OCI-M1 (cell line): ENCODE results near the gene RBM19.
A peak's percentile ranks its signal among the peaks of the same experiment; 100 is the strongest.

Experiments
- DNase-seq: peaks from one replicate; lab custom pipeline; 2025; lab: John Stamatoyannopoulos, UW

Gene RBM19

DNA sequence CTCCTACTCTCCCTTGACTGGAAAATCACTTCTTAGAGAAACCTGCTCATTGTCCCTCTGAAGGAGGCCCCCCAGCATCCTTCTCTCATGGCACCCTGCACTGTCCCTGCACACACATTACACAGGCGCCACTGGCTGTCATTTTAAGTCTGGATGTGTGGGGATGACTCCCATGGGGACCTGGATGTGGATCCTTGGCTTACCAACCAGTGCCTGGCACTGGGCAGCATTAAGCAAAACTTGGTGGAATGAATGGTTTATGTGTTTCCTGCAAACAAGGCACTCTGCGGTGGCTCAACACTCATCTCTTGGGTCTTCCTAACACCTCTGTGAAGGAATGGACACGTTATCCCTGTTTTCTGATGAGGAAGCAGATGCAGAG lies 162.4 kb downstream of the RBM19 start:
- no peak for DNase-seq

DNA sequence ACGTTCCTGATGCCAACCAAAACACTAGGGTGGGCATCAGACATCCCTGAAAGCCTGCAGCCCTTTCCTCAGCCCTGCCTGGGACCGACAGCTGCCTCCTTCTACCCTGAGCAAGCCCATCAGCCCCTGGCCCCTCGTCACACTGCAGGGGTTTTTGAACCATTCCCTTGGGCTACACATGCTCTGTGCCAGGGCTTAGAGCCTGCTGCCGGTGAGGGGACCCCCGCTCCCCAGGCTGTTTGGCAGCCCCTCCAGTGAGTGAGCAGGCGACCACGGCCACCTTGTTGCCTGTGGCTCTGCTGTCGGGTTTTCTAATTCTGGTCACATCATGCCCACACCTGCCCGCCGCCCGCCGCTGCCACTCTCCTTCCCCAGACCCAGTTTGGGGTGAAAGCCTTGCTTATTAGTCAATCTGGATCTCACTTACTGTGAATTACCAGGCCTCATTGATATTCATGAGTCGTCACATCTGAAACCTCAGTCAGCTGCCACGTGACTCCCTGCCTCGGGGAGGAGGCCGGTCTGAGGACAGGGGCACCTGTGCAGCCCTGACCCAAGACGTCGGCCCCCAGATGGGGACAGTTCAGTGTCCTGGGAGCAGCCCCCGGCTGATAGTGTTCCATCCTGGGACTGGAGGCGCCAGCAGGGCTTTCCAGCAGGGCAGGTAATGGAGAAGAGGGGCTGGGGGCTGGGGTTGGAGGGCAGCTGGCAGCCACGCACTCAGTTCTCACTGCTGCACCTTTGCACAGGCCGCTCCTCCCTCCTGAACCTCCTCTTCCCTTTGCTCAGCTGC lies 163.0 kb downstream of the RBM19 start:
- no peak for DNase-seq

DNA sequence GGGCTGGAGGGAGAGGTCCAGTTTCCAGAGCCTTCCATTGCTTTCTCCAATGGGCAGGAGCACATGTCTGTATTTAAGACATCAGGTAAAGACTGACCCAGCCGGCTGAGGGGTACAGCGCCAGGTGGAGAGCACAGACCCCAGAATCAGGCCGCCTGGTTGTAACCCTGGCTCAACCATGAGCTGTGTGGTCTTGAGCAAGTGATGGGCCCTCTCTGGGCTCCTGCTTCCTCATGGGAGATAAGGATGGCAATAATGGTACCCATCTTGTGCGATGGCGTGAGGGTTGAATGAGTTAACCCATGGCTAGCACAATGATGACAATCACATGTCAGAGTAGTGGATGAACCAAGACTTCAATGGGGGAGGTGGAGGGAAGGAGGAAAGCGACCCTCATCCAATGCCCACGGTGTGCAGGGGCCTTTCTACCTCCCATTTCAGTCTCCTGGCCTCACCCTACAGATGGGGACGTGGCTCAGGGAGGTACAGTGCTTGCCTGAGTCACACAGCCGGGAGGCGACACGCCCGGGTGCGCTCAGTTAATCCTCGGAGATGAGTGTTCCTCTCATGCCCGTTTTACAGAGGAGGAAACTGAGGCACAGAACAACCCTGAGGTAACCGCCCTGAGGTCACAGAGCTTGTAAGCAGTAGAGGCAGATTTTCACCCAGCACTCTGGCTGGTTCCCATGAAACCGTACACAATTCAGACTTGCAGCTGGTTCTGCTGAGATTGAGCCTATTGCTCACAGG lies 163.9 kb downstream of the RBM19 start:
- no peak for DNase-seq

DNA sequence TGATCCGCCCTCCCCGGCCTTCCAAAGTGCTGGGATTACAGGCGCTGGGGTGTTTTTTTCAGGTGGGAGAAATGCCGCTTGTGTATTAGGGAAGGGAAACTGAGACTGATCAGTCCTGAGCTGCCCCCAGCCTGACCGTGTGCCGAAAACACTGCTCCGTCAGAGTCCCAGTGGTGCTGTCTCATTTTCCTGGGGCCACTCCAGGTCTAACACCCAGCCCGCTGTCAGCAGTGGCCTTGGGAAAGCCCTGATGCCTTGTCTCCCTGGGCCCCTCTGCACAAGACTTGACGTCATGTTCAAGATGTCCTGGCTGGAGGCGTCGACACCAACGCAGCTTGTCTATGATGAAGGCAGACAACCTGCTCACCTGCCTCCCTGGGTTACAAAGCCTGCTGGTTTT lies 165.9 kb downstream of the RBM19 start:
- no peak for DNase-seq

DNA sequence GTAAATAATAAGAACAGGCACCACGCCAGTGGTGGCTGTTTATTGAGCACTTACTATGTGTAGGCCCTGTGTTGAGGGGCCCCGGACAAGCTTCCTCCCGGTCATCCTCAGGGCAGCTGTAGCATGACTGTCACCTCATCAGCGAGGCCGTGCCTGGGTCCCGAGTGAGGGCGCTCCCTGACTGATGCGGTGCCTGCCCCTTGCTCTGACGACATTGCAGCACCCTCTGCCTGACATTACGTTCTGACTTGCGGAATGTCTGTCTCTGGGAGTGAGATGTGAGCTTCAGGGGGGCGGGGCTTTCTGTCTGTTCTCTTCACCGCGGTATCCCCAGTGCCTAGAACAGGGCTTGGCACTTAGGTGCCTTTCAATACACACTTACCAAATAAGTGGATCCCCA lies 167.6 kb downstream of the RBM19 start:
- no peak for DNase-seq

DNA sequence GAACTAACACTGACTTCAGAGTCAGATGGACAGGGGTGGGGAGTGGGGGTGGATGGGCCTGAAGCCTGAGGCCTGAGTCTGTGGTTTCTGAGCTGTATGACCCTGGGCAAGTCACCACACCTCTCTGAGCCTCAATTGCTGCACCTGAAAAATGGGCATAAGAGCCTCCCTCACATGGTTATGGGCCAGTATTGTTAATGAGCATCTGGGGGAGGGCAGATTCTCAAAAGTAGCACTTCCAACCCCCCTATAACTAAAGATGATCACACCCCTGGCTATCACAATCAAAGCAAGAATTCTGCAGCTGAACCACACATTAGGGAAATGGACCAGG lies 168.6 kb downstream of the RBM19 start:
- peak; percentile 61 for DNase-seq

DNA sequence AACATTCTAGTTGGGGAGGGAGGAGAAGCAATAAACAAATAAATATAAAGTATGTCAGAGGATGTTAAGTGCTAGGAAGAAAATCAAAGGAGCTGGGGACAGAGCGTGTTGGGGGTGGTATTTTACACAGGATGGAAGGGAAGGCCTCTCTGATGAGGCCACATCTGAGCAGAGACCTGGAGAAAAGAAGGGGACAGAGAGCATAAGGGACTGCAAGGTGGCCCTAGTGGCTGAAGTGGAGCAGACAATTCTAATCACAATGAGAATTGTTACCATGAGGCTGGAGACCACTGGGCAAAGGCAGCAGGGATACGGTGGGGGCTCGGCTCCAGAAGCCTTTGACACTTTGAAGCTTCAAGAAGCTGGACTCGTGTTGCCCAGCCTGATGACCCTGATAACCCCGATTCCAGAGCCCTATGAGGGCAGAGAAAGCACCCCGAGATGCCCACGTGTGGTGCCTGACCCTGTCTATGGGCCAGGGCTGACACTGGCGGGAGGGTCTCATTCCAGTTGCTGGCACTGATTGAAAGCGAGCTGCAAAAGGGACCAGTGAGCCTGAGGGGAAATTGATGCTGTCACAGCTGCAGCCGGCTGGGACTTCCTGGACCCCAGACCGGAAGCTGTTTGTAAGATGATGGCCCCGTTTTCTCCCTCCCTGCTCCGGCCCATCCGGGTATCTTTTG lies 169.1 kb downstream of the RBM19 start:
- DNase-seq, result no peak

DNA sequence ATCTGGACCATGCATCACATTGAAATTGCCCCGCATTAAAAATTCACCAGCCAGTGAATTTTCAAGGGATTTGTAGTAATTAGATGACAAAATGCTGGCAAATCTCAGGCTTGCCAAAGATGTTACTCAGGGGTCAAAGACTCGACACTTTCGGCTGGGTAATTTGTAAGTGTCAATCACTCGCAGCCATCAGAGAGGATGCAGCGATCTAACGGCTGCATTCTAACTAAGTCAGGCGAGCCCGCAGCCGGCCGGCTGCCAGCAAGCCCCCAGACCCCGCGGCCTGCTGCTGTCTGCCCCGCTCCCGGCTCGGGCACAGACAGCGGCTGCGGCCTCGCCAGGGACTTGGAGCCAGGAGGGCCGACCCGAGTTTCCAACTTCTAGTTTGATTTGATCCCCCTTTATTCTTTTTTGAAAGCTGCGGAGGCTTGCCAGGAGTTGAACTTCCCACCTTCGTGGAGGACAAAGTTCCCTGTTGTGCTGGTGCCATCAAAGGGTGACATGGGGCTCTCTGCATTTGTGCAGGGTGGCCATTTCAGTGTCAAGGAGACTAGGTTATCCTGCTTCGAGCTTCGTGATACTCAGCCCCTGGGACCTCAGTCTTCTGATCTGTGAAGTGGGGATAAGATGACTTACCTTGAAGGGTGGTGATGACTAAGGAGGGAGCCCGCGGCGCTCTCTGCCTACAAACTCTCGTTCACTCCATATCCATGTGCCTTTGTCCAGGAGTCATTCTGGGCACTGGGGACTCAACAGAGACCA lies 169.9 kb downstream of the RBM19 start:
- DNase-seq, result no peak

DNA sequence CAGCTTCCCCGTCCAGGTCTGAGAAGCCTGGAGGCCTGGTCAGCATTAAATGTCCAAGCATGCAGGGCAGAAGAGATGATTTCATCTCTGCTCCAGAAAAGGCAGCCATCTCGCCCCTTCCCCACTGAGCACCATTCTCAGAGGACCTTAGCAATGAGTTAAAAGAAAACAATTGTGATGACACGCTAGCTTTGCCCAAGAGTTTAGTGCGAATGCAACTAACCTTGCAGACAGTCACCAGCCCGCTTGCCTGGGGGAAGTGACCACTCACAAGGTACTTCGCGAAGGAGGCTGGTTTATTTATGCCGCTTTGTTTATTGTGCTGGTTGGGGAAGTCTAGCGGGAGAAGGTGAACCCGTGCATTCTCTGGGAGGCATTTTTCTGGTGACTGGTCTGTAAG lies 170.7 kb downstream of the RBM19 start:
- DNase-seq, result no peak

DNA sequence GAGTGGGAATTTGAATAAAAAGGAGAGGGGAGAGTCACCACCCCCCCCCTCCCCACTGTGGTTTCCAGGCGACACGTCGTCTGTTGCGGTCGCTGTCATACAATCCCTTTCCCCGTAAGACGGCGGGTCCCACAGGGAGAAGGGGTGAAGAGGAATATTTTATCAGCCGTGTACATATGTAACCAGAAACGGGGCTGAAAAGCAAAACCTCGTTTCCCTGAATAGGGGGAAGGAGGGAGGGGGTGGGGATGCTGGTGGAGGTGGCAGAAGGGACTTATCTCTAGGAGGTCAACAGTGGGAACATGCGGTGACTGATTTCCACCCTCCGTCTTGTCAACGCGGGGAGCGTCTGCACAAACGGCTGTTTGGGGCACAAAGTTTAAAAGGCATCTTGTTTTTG lies 171.4 kb downstream of the RBM19 start:
- DNase-seq, result peak; percentile 94

DNA sequence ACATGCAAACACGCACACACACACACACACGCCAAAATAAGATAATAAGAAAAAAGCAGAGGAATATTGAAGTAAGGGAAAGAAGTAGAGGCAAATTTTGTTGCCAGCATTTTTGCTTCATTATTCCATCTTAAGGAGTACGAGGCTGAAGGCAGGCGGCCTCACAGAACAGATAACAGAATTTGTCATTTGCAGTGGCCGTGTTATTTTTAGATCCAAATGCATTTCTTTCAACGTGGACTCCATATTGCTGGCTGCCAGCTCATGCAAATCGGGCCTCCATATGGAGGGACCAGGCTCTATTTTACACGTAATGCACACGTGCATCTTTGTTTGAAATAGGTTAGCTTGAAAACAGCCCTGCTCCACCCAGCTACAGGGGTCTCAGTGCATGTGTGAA lies 172.9 kb downstream of the RBM19 start:
- peak; percentile 24 for DNase-seq

DNA sequence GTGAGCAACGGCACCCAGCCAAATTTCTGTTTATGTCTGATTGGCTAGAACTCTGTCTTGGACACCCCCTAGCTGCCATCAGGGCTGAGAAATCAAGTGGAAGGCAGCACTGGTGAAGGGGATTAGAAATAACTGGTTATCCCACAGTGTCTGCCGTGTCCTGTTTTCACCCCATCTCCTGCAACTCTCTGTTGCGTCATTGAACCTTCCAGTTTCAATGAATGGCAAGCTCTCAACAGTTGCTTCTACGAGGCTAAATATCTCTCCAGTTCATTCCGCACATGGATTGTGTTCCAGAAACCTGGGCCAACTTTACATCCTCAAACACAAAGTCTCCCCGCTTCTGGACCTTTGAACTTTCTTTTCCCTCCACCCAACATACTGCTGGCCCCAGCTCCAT lies 173.7 kb downstream of the RBM19 start:
- DNase-seq, result no peak

DNA sequence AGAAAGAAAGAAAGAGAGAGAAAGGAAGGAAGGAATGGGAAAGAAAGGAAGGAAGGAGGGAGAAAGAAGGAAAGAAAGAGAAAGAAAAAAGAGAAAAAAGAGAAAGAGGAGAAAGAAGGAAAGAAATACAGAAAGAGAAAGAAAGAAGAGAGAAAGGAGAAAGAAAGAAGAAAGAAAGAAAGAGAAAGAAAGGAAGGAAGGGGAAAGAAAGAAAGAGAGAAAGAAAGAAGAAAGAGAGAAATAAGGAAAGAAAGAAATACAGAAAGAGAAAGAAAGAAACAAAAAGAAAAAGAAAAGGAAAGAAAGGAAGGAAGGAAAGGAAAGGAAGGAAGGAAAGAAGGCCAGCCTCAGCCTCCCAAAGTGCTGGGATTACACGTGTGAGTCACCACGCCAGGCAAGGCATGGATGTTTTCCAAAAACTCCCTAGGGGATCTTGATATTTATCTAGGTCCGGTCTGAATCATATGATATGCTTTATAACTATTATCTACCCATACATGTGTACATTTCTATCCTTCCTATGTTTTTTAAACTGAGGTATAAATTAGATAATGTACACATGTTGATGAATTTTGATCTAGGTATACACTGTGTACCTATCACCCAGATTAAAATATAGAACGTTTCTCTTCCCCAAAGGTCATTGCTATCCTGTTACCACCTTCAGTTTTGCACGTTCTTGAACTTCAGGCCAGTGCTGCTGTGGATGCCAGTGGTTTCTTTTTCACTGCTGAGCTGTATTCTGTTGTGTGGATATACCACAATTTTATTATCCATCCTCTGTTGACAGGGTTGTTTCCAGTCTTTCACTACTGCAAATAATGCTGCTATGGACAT lies 177.9 kb downstream of the RBM19 start:
- no peak for DNase-seq

DNA sequence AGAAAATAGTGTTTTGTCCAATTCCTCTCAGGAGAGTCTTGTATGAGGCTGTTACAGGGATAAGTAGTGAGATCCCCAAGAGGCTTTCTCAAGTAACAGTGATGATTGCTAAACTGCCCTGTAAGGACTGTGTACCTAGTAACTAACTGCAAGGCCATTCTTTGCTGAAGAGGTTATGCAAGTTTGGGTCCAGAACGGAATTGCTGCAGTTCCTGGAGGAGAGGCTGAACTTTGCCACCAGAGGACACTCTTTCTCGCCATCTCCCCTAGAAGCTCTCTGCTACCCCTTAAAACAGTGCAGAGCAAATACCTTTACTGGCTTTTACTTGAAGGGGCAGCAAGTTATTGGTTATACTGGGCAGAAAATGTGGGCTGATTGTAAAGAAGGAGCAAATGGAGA lies 180.0 kb downstream of the RBM19 start:
- peak; percentile 43 for DNase-seq

DNA sequence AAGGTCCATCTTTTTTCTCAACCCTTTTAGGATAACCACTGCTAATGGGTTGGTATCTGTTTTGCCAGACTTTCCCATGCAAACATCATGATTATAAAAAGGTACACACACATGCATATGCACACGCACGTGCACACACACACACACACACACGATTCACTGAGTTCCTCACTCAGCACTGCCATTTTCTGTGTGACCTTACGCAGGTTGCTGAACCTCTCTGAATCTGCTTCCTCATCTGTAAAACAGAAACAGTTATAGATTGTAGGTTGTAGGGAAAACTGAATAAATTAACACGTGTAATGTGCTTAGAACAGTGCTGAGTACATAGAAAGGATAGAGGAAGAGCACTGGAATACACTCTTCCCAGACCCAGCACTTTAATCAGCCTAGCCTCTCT lies 182.3 kb downstream of the RBM19 start:
- DNase-seq, result no peak

DNA sequence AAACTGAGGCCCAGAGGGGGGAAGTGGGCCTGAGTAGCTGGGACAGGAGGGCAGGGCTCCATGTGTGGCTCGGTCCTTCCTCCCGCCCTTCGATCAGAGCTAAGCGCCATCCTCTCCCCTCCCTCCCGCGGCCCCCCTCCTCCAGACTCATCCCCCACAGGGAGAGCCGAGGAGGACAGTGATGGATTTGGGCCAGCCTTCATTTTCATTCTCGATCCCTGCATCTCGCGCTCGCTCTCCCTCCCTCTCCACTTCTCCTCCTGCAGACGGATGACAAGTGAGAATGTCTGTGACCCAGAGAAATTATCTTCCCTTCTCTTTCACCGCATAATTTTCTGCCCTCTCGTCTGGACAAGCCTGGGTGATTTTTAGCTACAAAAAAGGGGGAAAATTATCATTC lies 183.3 kb downstream of the RBM19 start:
- DNase-seq, result no peak

DNA sequence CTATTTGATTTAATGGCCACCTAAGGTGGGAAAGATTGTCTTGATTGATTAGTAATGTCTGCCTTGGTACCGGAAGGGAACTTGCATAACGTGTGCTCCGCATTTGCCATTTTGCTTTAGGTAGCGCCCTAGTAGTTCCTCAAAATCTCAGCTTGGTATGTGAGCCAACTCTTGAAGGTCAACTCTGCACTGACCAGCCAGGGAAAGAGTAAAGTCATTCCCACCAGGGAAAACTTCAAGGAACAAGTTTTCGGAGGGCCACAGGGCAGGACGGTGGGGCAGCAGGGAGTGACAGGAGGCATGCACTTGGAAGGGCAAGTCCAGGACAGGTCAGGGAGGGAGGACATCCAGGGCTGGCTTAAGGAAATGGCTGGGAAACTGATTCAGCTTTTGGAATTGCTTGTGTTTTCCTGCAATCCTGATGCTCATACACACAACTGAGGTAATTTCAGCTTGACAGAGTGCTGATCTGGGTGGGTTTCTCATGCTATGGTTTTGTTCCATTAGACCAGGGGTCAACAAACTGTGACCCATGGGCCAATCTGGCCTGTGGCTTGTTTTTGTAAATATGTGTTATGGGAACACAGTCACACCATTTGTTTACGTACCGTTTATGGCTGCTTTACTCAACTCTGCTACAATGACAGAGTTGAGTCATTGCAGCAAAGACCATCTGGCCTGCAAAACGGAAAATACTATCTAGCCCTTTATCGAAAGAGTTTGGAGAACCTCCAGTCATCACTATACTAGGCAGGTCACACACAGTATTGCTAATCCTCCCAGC lies 184.5 kb downstream of the RBM19 start:
- peak; percentile 20 for DNase-seq

DNA sequence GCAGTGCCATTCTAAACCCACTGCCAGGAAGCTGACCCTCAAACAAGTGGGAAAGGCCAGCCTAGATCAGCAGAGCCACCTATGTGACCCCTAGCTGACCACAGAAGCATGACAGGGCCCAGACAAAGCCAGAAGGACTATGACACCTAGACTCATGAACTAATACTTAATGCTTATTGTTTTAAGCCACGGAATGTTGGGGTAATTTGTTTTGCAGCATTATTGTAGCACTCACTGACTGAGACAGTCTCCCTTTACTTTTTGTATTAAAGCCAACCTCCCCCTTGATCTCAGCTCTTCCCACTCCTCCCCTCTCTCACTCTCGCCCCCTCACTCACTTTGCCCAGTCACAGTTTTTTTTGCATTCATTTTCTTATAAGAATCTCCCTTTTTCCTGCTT lies 186.4 kb downstream of the RBM19 start:
- DNase-seq, result no peak

DNA sequence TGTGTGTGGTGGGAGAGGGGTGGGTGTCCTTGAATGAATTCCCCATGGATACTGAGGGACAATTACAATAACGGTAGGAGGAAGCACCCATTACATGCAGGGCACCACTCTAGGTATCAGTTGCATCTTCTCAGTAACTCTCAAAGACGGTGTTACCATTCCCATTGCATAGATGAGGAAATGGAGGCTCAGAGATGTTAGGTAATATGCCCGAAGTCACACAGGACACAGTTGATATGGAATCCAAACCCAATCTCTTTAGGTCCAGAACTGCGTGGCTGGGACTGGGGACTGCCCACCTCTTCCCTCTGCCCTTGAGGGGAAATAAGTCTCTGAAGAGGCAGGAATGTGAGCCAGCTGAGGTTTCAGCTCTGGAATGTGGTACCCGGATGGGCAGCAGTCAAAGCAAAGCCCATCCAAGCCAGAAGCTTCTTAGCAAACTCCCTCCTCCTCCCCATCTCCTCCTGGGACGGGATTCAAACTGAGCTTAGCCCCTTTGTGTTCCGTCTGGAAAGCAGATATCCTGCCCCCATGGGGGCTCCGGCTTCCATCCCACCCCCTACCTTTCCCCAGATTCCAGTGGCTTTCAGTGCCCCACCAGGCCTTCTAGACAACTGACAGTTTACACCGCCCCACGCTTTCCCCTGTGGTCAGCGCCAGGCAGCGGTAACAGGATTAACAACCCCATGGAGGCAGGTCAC lies 187.5 kb downstream of the RBM19 start:
- no peak for DNase-seq

DNA sequence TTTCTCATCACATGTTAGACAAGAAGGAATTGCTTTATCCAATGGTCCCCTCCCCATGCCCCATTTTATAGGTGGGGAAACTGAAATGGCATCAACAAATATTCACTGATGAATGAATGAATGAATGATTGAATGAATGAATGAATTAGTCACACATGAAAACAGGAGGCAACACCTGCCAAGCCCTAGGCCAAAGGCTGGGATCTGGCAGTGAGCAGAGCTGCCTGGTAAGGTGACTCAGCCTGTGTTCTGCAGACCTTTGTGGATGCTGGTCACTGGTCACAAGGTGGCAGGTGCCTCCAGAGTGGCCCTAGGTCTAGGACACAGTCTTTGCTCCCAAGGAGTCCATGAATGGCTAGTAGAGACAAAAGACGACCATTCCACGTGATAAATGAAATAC lies 188.4 kb downstream of the RBM19 start:
- no peak for DNase-seq
